Colonic mucosa (tissue), 4 donors: Measurements from ENCODE around the gene CTNND2. TPM values are rescaled to one million over a fixed set of nuclear protein-coding genes. Genes with fewer than 3 reads are reported as not detected.

Experiments
- DNase-seq: peaks from one replicate; pipeline ENCODE4 v3.0.0-alpha.2; 2020
- H3K27ac ChIP-seq: fragments of 200-600 bp; one replicate; pipeline ENCODE4 v1.8.0; 2021
- H3K27me3 ChIP-seq: fragments of 200-600 bp; one replicate; pipeline ENCODE4 v1.8.0; 2021
- H3K36me3 ChIP-seq: fragments of 200-600 bp; one replicate; pipeline ENCODE4 v1.8.0; 2021
- H3K4me1 ChIP-seq: fragments of 200-600 bp; one replicate; pipeline ENCODE4 v1.8.0; 2021; ENCODE audit warnings: mild to moderate bottlenecking
- H3K4me3 ChIP-seq: fragments of 200-600 bp; one replicate; pipeline ENCODE4 v1.8.0; 2021
- H3K9ac ChIP-seq, 2 donors: one replicate each; pipeline ENCODE4 v1.7.0; 2013; ENCODE audit warnings: control low read depth in 2 of 2, low read depth in 2 of 2, low read length in 2 of 2
- H3K9me3 ChIP-seq: fragments of 200-600 bp; one replicate; pipeline ENCODE4 v1.8.0; 2021
- intact Hi-C: fragments of 100-400 bp; cut with DNase I; formaldehyde crosslinking; loops from one replicate; pipeline ENCODE4 v1.14.1; 2022
- total RNA-seq, 2 donors: library from RNA; stranded (reverse); fragmentation: NEBNext Ultra II Directional in 1 of 2; extraction: Animal tissue kit (Norgen Biotek cat#: 25700) in 1 of 2; gene quantifications; one replicate each; pipeline ENCODE4 v1.2.1, GENCODE V29; 2021
- TF ChIP-seq, protein P1 (sequence below): fragments of 200-600 bp; IDR thresholded peaks from one replicate; pipeline ENCODE4 v1.8.0; 2022; ENCODE audit warnings: antibody characterized with exemption, mild to moderate bottlenecking
- donor health status: healthy.
- donor health status: DM: no; HTN: no; CAD: no.
- donor health status: DM: no; HTN: no; CAD: no.

Gene CTNND2
- total RNA-seq, 2 donors from 2014 or later = 1.1 TPM

DNA sequence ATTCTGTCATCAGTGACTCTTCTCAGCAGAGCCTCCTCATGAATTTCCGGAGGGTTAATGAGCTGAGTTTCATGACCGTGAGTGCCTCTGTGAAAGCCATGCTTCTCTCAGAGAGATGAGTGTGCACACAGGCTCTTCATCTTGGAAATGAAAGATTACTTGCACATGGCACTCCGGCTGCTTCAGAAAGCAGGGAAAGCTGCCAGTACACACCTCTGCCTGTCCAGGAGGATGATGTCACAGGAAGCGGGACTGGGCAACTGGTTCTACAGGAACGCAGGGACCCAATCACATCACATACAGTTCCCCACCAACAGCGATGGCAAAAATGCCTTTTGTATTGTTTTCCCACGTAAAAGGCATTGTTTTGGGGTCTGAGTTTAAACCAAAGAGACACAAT, 857.2 kb downstream of the CTNND2 start:
- Histone ChIP-seq H3K9me3 (no peaks in the 10 kb centered on the region), H3K36me3 (no peaks in the 10 kb centered on the region), H3K4me1 (no peaks in the 10 kb centered on the region), H3K27ac (no peak overlapping the region), H3K9ac (no peak overlapping the region), H3K4me3 (no peak overlapping the region), H3K27me3 (no peaks in the 10 kb centered on the region)
- intact Hi-C loops = no loop called here
- TF ChIP-seq, protein P1, sequence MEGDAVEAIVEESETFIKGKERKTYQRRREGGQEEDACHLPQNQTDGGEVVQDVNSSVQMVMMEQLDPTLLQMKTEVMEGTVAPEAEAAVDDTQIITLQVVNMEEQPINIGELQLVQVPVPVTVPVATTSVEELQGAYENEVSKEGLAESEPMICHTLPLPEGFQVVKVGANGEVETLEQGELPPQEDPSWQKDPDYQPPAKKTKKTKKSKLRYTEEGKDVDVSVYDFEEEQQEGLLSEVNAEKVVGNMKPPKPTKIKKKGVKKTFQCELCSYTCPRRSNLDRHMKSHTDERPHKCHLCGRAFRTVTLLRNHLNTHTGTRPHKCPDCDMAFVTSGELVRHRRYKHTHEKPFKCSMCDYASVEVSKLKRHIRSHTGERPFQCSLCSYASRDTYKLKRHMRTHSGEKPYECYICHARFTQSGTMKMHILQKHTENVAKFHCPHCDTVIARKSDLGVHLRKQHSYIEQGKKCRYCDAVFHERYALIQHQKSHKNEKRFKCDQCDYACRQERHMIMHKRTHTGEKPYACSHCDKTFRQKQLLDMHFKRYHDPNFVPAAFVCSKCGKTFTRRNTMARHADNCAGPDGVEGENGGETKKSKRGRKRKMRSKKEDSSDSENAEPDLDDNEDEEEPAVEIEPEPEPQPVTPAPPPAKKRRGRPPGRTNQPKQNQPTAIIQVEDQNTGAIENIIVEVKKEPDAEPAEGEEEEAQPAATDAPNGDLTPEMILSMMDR = no peak
- DNase-seq = no peak

DNA sequence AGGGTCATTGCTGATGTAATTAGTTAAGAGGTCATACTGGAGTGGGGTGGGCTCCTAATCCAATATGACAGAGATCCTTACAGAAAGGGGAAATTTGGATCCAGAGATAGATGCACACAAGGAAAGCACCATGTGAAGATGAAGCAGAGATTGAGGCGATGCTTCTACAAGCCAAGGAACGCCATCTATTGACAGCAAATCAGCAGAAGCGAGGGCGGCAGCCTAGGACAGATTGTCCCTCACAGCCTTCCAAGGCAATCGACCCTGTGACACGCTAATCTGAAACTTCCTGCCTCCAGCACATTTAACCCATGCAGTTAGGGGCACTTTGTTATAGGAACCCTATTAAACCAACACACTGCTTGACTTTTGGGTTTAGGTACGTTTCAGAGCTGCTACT, 858.1 kb downstream of the CTNND2 start:
- Histone ChIP-seq H3K36me3 (no peaks in the 10 kb centered on the region), H3K4me1 (no peaks in the 10 kb centered on the region), H3K9me3 (no peaks in the 10 kb centered on the region), H3K4me3 (no peak overlapping the region), H3K27ac (no peak overlapping the region), H3K9ac (no peak overlapping the region), H3K27me3 (no peaks in the 10 kb centered on the region)
- intact Hi-C loops = no loop called here
- TF ChIP-seq, protein P1 = no peak
- DNase-seq = no peak

DNA sequence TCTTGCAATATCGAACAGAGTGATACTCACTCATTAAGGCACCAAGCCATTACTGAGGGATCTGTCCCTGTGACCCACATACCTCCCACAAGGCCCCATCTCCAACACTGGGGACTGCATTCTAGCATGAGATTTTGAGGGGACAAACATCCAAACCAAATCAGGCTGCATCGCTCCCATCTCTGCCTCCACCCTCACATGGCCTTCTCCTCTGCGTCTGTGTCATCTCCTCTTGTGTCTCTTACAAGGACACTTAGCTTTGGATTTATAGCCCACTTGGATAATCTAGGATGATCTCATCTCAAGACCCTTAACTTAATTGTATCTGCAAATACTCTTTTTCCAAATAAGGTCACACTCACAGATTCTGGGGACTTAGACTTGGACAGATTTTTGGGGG, 858.8 kb downstream of the CTNND2 start:
- Histone ChIP-seq H3K36me3 (no peaks in the 10 kb centered on the region), H3K9ac (no peak overlapping the region), H3K4me3 (no peak overlapping the region), H3K27me3 (no peaks in the 10 kb centered on the region), H3K4me1 (no peaks in the 10 kb centered on the region), H3K27ac (no peak overlapping the region), H3K9me3 (no peaks in the 10 kb centered on the region)
- no peak for DNase-seq
- TF ChIP-seq, protein P1 = no peak
- intact Hi-C loops = no loop called here

DNA sequence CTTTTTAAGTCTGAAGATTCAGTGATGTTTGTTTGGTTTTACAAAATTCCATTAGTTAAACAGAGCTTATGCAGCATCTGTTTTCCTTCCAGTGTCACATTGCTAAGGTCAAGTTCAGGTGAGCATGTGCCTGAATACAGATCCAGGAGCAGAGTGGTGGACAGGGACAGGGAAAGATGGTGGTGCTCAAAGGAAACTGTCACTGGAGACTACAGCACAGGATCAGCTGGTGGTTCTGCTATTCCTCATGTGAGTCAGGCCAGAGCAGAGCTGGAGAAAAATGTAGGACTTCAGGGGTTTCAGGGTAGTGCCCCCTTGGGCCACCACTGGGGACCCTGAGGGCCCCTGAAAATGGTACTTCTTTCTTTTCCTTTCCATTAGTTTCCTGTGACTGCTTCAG, 859.7 kb downstream of the CTNND2 start:
- DNase-seq = no peak
- Histone ChIP-seq H3K27me3 (no peaks in the 10 kb centered on the region), H3K9ac (no peak overlapping the region), H3K27ac (no peak overlapping the region), H3K9me3 (no peaks in the 10 kb centered on the region), H3K4me1 (no peaks in the 10 kb centered on the region), H3K36me3 (no peaks in the 10 kb centered on the region), H3K4me3 (no peak overlapping the region)
- TF ChIP-seq, protein P1 = no peak
- intact Hi-C loops = no loop called here

DNA sequence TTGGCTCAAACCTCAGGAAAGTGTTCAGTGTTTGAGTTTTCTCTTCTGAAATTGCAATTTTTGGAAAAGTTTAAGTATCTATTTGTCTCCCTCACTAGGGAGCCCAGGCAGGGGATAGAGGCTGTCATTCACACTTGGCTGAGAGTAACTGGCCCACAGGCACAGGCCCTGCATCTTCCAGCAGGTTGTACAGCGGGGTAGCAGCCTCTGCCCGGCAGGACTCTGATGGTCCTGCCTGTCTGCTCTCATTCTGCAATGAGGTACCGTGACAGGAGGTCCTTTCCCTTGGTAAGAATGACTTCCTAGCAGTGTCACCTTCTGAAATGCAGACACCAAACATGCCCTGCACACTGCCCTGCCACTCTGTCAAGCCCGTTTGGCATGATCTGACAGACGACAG, 860.4 kb downstream of the CTNND2 start:
- H3K36me3 ChIP-seq = no peaks in the 10 kb centered on the region
- H3K4me3 ChIP-seq = no peak overlapping the region
- no peaks in the 10 kb centered on the region for H3K27me3 ChIP-seq
- H3K4me1 ChIP-seq = no peaks in the 10 kb centered on the region
- H3K27ac ChIP-seq = no peak overlapping the region
- TF ChIP-seq, protein P1 = no peak
- no peak overlapping the region for H3K9ac ChIP-seq
- DNase-seq = no peak
- intact Hi-C loops = no loop called here
- no peaks in the 10 kb centered on the region for H3K9me3 ChIP-seq

DNA sequence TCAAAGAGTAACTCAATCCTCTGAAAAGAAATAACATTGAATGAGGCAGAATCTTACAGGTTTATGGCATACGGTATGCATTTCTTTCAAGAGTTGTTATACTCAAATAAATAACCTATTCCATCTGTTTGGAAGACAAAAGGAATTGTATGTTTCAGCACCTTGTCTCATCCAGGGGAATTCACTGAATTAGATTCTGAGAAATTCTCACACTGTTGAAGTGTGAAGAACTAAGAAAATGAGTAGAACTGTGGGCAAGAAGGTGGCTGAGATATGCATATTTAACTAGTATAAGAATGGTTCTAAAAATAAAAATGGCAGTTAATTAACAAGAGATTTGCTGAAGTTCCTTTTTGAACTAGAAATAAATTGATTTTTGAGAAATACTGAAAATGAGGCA, 863.9 kb downstream of the CTNND2 start:
- H3K27ac ChIP-seq = no peak overlapping the region
- DNase-seq = no peak
- no peak overlapping the region for H3K9ac ChIP-seq
- intact Hi-C loops = no loop called here
- H3K9me3 ChIP-seq = no peaks in the 10 kb centered on the region
- no peaks in the 10 kb centered on the region for H3K36me3 ChIP-seq
- no peak overlapping the region for H3K4me3 ChIP-seq
- TF ChIP-seq, protein P1 = no peak
- H3K4me1 ChIP-seq = no peaks in the 10 kb centered on the region
- no peaks in the 10 kb centered on the region for H3K27me3 ChIP-seq
